Stimulated activated CD4-positive, alpha-beta T cell treated with anti-CD3 and anti-CD28 coated beads, TNF-alpha, amount 100 ng/mL, for 24 hours (primary cell): ENCODE data around the gene ADISSP.

Source experiments
- DNase-seq, 3 experiments: peaks; one replicate each; pipeline ENCODE4 v3.0.0-alpha.2; 2020; ENCODE audit warnings: low read depth in 3 of 3

The ADISSP gene

GRCh38 chr20:3739054-3739925, 28.3 kb downstream of the ADISSP start:
- DNase-seq, result no peak

DNA sequence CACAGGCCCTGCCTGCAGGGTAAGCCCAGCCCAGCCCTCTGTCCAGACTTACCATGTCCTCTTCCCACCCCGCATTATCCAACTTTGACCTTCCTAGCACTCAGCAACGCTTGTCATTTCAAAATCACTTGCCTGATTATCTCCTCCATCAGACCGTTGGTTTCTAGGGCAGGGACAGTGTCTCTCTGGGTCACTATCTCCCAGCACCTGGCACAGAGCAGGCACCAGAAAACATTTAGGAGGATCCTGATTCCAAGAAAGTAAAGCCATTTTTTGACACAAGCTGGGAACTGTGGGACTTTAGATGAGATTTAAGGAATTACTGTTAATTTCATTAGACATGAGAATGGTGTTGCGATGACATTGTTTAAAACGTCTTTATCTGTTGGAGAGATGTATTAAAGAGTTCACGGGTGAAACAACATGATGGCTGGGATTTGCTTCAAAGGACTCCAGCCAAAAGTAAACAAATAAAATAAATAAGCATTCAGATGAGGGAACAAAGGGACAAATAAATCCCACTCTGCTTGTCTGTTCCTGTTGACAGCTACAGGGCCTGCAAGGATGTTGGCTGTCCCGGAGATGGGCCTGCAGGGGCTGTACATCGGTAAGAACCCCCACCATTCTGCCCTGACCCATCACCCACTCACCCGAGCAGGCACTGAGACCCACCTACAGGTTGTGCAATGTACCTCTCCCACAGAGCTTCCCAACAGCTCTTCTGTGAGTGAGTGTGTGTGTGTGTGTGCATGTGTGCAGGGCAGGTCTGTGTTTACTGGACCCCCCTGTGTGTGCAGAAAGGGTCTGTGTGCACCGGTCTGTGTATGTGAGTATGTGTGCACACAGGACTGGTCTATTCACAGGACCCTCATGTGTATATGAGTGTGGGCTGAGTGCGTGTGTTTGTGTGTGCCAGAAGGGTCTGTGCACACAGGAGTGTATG, 29.2 kb downstream of the ADISSP start:
- DNase-seq, result no peak

- DNase-seq, result no peak
These were observed 31.8 kb downstream of the ADISSP start for GRCh38 chr20:3735768-3736167.

GRCh38 chr20:3734111-3734843, 33.3 kb downstream of the ADISSP start:
- no peak for DNase-seq

GRCh38 chr20:3733119-3733995, 34.2 kb downstream of the ADISSP start:
- DNase-seq, result no peak

DNA sequence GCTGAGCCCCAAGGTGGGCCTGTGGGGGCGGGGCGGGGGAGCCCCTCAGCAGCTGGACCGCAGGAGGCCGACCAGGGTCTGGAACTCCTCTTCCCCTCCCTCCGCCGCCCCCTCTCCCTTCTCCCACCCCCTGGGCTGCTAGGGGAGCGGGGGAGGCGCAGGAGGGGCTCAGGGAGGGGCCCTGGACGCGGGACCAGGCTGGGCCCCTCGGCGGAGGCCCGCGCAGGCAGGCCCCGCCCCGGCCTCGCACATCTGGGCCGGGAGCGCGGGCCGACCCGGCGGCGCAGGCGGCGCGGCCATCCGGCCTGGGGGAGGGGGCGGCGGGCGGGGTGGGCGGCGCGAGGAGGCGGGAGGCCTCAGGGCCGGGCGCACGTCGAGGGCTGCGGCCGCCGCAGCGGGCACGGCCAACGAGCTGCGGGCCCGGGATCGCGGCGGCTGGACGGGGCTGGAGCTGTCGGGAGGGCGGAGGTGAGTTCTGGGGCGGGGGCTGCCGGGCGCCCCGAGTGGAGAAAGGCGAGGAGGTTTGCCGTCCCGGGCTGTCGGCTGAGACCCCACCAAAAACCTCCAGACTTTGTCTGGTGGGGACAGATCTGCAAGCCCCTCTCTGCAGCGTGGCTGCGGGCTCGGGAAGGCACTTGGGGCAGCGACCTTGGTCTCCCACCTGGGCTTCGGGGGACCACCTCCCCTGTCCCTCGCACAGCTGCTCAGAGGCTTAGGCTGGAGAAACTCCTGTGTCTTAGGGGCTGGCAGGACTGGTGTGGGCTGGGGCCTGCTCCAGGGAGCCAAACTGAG, 35.0 kb downstream of the ADISSP start, which contains the start of gene HSPA12B:
HSPA12B (plus strand) TSS at position 359 of the 792 bp plus-strand sequence. CDS start 5,990 bp downstream, outside the sequence.
- DNase-seq, result no peak

DNA sequence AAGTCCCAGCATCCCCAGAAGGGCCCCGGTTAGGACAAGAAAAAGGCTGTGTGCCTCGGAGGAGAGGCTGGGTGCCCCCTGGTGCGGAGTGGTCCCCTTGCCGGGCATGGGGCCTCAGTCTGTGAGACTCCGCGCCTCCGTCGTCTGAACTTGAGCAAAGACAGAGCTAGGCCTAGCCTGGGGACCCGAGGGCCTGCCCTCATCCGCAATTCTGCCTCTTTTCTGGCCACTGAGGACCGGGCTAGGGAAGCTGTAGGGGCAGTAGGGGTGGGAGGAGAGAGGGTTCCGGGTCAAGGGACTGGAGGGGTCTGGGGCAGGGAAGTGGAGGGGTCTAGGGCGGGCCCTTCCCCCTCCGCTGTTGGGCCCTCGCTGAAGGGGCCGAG, 35.6 kb downstream of the ADISSP start:
- DNase-seq, result no peak

DNA sequence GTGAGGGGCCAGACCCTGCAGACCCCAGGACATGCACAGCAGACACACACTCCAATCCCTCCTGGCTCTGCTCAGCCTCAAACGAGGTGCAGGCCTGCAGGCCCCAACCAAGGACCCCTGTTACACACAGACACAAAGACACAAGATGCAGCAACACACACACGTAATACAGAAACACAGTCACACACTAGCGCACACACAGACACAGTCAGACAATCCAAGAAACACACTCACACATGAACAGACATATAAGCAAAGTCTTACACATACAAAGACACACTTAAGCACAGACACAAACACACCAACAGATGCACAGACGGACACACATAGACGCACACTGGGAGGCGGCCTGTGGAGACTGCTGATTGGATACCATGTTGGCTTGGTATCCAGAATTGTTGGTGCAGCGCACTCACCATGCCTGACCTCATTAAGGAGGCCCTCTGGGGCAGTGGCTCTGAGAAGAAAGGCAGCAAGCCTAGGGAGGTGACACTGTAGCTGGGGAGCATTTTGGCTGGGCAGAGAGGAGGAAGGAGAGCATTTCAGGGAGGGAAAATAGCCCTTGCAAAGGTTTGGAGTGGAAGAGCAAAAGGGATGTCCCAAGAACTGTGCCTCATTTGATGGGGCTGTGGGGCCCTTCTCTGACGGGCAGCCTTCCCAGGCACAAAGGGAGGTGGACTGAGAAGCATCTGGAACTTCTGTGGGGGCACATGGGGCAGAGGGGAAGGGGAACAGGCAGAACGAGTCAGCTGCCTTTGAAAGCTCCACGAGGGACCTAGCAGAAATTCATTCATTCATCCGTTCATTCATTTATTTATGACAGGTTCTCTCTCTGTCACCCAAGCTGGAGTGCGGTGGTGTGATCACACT, 36.5 kb downstream of the ADISSP start:
- no peak for DNase-seq

- DNase-seq, result no peak
These were observed 37.6 kb downstream of the ADISSP start for GRCh38 chr20:3729811-3730540.

DNA sequence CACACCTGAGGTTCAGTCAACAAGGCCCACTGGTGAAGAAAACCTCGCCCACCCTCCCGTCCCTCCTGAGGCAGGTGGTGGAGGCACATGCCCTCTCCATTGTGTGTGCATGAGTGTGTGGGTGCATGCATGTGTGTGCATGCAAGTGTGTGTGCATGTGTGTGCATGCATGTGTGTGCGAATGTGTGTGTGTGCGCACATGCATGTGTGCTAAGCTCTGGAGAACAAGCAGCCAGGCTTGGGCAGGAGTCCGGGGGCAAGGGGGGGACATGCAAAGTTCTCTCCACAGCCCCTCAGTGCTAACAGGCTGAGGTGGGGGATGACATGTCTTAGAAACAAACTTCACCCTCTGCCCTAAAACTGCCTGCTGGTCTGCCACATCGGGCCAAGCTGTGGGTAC, 38.2 kb downstream of the ADISSP start:
- DNase-seq, result no peak

DNA sequence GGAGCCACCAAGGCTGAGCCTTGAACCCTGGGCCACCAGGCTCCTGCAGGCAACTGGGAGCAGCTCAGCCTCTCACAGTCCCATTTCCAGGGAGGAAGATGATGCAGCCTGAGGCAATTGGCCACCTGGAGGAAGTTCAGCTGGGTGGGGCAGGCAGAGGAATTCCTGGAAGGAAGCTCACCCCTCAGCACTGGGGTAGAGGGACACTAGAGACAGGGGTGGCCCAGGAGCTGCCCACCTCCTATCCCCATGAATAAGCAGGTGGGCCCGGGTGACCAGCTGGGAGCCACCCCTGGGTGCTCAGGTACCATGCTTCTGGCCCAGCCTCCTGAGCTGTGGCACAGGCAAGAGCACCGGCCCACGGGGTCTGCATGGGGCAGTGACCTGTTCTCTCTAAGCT, 38.7 kb downstream of the ADISSP start:
- no peak for DNase-seq

DNA sequence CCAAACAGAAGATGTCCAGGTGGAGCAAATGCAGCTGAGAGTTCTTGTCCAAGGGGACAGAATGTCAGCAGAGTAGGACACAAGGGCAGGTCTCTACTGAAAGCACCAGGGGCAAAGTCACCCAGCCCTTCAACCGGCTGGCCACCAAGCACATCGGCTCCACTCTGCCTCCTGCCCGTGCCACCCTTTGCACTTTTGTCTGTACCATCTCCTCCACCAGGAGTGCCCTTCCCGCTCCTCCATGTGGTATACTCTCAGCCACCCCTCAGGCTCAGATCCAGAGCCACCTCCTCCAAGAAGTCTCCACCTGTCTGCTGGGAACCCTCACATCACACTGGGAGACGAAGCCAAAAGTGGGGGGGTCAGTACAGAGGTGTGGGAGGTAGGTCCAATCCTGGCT, 39.2 kb downstream of the ADISSP start:
- DNase-seq, result no peak

DNA sequence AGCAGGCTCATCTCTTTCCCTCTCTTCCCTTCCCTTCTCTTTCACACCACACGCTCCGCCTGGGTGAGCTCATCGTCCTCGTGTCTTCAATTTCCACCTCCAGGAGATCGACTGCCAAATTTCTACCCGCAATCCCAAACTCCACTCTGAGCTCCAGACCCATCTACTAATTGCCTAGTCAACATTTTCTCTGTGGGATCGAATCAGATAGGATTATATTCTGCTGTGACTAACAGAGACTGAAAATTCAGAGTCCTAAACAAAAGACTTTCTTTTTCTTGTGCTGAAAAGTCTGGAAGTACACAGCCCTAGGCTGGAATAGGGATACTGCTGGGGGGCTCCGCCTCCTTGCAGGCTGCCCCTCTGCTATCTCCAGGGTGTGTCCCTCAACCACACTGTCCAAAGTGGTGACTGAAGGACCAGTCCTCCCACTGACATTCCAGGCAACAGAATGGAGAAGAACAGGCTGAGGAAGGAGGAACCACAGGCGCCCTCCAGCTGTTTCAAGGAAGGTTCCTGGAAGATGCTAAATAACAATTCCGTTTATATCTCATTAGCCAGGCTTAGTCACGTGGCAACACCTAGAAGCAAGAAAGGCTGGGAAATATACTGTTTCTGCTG, 40.0 kb downstream of the ADISSP start:
- no peak for DNase-seq

GRCh38 chr20:3724356-3724755, 43.2 kb downstream of the ADISSP start:
- DNase-seq, result no peak

- no peak for DNase-seq
These were observed 44.3 kb downstream of the ADISSP start for GRCh38 chr20:3723284-3723683.

DNA sequence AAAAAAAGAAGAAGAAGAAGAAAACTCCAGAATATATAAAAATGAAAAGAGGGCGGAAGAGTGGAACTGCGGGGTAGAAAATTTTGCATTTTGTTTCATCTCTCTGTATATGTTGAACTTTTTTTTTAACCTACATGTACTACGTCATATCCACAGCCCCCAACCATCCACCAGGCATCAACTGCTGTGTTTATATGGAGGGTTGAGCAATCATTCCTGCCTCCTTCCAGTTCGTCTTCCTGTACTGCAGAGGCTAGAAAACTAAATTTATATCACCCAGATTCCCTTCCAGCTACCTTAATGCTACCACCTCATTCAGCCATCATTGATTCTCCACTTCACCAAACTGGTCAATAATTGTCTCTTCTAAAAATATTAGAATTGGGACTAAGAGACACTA, 45.6 kb downstream of the ADISSP start:
- DNase-seq, result no peak

GRCh38 chr20:3720626-3721025, 46.9 kb downstream of the ADISSP start:
- DNase-seq, result no peak

- DNase-seq, result no peak
These were observed 47.5 kb downstream of the ADISSP start for GRCh38 chr20:3720068-3720467.
